HTR-8/SVneo (cell line): ENCODE measurements around the gene UBAC1.
"Not testable (repeated sequence)": the region's sequence is repeated elsewhere in the genome, so short reads cannot be mapped to it uniquely, and the experiment has no call there.

Source experiments
- DNase-seq: peaks from one replicate; pipeline ENCODE4 v3.0.0; 2011; ENCODE audit warnings: low spot score, mixed read lengths; ENCODE audit not compliant: insufficient read length
- FAIRE-seq: peaks from 2 replicates; lab custom pipeline; 2011; peaks lifted over from hg19 to GRCh38; lab: Jason Lieb, UNC

The UBAC1 gene

GRCh38 chr9:135906291-135907005, 54.7 kb downstream of the UBAC1 start:
- no peak for DNase-seq
- FAIRE-seq, result no peak

DNA sequence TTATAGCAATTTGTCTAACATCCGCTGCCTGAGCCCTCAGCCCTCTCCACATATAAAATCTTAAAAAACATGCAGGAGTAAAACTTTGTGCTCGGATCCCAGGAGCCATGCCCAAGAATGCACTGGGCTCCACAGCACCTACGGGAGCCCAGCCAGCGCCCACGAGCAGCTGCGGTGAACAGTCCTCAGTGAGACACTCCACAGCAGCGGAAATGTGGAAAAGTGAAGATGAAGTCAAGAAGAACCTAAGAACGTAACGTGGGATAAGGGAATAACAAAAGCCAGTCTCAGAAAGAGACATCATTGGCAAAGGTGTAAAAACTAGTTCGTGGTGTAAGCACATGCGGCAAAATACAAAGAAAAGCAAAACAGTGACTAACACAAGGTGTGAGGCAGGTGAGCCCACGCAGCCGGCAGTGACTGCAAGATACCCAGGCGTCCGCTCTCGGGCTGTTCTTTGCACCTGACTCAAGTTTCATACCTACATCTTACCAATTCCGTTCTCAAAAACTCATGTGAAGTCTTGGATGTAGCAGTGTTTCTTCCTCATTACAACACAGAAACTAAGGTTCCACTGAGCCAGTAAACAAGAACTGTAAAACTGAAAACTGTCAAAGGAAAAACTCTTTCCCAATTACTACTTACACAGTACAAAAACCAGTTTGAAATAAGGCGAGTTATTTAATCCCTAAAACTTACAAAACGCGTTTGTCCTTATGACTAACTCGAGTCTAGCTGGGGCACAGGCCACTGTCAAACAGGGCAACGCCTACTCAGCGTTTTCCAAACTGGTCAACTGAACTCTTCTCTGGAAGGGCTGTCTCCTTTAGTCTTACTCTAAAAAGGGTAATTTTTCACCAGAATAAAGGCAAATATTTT, 55.6 kb downstream of the UBAC1 start:
- FAIRE-seq (no peak), DNase-seq (no peak)

- DNase-seq (no peak), FAIRE-seq (no peak)
Observed at GRCh38 chr9:135903786-135904520, 57.2 kb downstream of the UBAC1 start.

- no peak for DNase-seq
- FAIRE-seq, result no peak
Observed at GRCh38 chr9:135903358-135903656, 57.9 kb downstream of the UBAC1 start.

DNA sequence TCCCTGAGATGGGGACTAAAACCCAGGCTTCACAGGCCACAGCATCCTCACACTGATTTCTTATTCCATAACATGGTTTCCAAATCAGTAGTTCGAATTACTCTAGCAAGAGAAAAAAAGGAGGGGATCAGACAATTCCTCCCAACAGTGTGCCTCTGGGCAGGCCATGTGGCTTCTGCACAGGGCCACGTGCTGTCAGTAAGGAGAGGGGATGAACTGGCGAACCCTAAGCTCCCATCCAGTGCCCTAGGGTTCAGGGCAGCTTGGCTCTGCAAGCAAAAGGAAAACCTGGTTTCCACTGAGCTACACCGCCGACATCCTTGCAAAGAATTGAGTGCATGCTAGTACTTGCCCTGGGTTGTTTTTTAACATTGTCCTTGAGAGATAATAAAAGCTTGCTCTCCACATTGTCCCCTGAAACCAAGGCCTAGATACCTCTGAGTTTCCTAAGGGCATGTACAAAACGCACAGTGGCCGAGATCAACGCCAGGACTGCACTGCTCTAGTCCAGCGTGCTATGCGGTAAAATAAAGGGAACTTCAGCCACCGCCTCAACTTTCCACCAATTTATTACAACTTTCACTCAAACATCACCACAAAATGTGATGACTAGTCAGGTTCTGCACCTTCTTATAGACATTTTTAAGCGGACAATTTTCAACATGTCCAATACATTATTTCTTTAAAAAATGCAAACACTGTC, 58.4 kb downstream of the UBAC1 start:
- no peak for FAIRE-seq
- DNase-seq, result no peak

DNA sequence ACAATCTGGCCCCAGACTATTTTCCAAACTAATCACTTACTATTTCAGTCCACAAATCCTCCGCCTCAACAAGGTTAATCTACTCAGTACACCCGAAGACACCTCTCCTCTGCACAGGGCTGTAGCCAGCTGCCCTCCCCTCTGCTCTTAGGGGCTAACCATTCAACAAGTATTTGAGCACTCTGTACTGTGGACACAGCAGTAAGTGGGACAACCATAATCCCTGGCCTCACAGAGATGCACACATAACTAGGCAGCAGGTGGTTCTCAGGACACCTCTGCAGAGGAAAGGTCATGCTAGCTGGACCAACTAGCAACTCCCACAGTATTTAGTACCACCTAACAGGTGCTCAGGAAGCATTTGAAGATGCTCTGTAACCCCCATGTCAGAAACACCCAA, 59.3 kb downstream of the UBAC1 start:
- FAIRE-seq (no peak), DNase-seq (no peak)

- FAIRE-seq (no peak), DNase-seq (no peak)
Observed at GRCh38 chr9:135901031-135901758, 60.0 kb downstream of the UBAC1 start.

GRCh38 chr9:135898634-135899407, 62.4 kb downstream of the UBAC1 start:
- FAIRE-seq, result no peak
- no peak for DNase-seq

DNA sequence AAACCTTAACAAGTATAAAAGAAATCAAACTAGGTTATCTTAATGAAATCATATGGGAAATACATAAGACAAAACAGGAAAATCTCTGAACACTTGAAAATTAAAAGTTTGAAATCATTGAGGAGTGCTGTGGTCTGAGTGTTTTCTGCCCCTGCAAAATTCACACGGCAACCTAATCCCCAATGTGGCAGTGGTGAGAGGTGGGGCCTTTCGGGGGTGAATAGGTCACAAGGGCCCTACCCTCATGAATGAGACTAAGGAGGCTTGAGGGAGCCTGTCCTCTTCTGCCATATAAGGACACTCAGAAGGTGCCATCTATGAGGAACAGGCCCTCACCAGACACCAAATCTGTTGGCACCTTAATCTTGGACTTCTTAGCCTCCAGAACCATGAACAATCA, 64.5 kb downstream of the UBAC1 start:
- DNase-seq (no peak), FAIRE-seq (no peak)

DNA sequence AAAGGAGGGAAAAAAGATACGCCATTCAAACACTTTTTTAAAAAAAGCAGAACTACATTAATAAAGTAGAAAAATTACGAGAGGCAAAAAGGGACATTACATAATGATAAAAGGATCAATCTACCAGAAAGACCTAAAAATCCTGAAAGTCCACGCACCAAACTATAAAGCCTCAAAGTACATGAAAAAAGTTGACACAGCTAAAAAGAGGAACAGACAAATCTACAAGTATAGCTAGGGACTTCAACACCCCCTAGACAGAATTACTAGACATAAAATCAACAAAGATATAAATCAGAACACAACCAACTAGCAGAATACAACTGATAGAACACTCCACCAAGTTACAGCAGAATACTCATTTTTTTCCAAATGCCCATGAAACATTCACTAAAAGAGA, 65.0 kb downstream of the UBAC1 start:
- FAIRE-seq (no peak), DNase-seq (no peak)

DNA sequence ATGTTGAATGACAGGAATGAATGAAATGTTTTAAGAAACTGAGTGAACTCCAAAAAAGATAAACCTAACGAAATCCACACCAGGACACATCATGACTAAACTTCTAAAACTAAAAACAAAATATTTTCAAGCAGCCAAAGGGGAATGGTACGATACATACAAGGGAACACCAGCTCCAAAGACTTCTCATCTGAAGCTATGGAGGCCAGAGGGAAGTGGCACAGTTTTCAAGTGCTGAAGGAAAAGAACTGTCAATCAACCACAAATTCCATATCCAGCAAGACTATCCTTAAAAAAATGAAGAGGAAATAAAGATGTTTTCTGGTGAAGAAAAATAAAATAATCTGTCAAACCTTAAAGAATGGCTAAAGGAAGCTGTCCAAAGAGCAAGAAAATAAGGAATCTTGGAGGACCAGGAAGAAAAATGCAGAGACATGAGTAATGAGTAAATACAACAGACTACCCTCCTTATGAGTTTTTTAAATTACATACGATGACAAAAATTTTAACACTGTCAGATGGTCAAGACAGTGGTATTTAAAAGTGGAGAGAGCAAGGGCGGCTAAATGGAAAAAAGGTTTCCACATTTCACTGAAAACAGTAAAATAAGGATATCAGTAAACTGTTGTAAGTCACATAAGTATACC, 65.8 kb downstream of the UBAC1 start:
- no peak for DNase-seq
- no peak for FAIRE-seq

DNA sequence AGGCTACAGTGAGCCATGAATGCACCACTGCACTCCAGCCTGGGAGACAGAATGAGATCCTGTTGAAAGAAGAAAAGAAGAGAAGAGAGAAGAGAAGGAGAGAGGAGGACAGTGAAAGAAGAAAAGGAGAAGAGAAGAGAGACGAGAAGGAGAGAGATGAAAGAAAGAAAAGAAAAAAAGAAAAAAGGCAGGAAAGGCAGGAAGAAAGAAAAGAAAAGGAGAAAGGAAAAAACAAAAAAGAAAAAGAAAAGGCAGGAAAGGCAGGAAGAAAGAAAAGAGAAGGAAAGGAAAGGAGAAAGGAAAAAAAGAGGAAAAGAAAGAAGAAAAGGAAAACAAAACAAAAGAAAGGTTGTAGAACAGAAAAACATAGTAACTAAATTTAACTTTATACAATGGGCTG, 68.1 kb downstream of the UBAC1 start:
- no peak for FAIRE-seq

DNA sequence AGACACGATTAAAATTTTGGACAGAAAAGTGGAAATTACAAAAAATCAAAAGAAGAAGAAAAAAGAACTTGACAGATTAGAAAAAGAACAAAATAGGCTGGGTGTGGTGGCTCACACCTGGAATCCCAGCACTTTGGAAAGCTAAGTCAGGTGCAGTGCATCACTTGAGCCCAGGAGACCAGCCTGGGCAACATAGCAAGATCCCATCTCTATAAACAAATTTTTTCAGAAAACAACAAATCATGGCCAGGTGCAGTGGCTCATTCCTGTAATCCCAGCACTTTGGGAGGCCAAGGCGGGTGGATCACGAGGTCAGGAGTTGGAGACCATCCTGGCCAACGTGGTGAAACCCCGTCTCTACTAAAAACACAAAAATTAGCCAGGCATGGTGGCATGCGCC, 68.8 kb downstream of the UBAC1 start:
- not testable (repeated sequence) for DNase-seq, FAIRE-seq

More for the DNA sequence above, 68.1 kb downstream of the UBAC1 start:
- DNase-seq, result no peak

DNA sequence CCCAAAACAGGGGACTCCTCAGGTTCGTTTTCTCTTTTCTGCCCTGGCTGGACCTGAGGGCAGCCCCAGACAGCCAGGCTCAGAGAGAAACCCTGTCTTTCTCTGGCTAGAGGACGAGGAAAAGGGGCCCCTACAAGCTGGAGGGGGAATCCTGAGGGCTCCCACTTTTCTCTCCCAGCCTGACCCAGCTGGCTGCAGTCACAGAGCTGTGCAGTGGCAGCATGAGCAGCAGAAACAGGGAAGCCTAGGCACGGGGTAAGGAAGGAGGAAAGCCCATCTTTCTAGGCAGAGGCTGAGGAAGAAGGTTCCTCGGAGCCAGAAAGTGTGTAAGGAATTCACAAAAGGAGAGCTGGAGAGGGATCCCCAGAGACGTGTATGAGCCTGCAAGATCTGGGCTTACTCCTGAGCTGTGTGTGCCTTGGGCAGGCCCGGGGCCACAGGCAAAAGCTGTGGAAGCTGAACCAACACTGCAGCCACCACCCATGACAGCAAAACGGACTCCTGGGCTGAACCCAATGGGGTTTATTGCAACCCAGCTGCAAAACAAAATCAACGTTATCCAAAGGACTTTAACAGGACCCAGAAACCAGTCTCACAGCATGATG, 70.0 kb downstream of the UBAC1 start:
- DNase-seq (no peak), FAIRE-seq (no peak)

DNA sequence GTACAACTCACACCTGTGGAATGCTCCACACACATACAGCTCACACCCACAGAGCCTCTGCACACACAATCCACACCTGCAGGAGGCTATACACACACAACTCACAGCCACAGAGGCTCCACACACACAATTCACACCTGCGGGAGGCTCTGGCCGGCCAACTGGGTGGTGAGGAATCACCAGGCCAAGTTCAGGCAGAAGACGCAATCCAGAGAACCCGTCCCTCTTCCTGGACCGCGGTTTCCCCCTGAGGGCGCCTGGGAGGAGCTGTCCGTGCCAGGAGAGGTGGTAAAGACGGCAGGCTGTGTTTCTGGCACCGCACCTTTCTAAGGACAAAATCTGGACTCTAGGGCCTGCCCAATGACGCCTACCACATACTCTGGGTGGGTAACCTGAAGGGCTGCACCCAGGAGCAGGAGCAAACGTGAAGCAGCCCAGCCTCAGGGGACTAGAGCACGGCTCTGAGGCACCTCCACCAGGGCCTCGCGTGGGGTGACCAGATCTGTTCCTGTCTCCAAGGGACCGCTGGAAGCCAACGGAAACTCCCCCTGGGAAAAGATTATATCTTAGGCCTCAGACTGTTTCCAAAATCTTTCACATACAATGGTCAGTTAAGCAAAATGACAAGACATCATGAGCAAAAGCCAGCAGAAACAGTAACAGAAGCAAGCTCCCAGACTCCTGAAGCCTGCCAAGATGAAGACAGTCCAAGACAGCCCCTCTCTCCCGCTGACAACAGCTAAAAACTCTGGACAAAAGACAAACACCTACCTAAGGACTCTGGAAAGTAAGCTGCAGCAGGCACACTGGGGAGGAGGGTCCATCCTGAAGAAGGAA, 70.8 kb downstream of the UBAC1 start:
- DNase-seq, result no peak
- no peak for FAIRE-seq

DNA sequence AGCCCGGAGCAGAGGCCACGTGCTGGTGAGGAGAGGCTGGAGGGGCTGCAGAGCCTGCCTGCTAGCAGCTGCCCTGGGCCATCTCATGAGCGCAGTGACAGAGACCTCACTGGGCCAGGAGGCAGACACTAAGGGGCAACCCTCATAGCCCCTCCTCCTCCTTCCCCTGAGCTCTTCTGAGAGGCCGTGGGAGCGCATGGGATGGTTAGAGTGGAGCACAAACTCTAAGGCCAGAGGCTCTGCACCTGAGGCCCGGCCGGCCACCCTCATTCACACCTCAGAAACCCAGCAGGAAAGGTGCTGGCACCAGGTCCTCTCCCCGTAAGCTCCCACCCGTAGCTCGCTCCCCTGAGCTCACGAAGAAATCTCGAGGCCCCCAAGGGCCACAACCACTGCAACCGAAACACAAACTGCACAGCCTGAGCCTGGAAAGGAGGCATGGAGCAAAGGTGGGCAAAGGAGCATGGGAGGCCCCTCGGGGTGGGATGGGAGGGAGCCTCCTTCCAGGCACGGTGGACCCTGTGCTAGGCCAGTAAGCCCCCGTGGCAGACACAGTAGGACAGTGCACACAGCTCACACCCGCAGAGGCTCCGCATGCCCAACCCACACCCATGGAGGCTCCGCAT, 71.5 kb downstream of the UBAC1 start:
- DNase-seq, result no peak
- no peak for FAIRE-seq
